HUES64 (cell line): ENCODE measurements around the gene UBFD1.

ENCODE experiments used
- H3K27ac ChIP-seq: 2 replicates; pipeline ENCODE4 v1.7.0; 2013; ENCODE audit warnings: low read depth, low read length, inconsistent platforms
- H3K27me3 ChIP-seq: 2 replicates; pipeline ENCODE4 v1.6.1; 2013; ENCODE audit warnings: mild to moderate bottlenecking, low read length; ENCODE audit not compliant: insufficient read depth
- H3K36me3 ChIP-seq: 2 replicates; pipeline ENCODE4 v1.6.1; 2013; ENCODE audit warnings: mild to moderate bottlenecking, low read length; ENCODE audit not compliant: insufficient read depth
- H3K4me1 ChIP-seq: 2 replicates; pipeline ENCODE4 v1.6.1; 2013; ENCODE audit warnings: mild to moderate bottlenecking, low read length, moderate library complexity; ENCODE audit not compliant: insufficient read depth
- H3K4me3 ChIP-seq: 2 replicates; pipeline ENCODE4 v1.5.1; 2013; ENCODE audit warnings: mild to moderate bottlenecking, low read length, moderate library complexity
- H3K9ac ChIP-seq: 2 replicates; pipeline ENCODE4 v1.6.1; 2013; ENCODE audit warnings: mild to moderate bottlenecking, low read depth, low read length
- H3K9me3 ChIP-seq: 2 replicates; pipeline ENCODE4 v1.6.1; 2013; ENCODE audit warnings: low read depth, low read length; ENCODE audit not compliant: insufficient read depth
- WGBS: fragments of 150-250, 120-280 bp; methylation state at CpG from one replicate; pipeline ENCODE4 v1.1.7; 2013; ENCODE audit warnings: missing lambda C conversion rate; 5-methylcytosine and 5-hydroxymethylcytosine counted together

The UBFD1 gene

GRCh38 chr16:23516366-23517137 is 41.0 kb upstream of the UBFD1 start:
- 98% methylated on average over 4 of the region's 4 CpGs for WGBS
- Histone ChIP-seq H3K36me3 (peaks cover 34% of the 10 kb centered on the region), H3K9me3 (no peaks in the 10 kb centered on the region), H3K9ac (no peak overlapping the region), H3K4me3 (no peak overlapping the region), H3K4me1 (no peaks in the 10 kb centered on the region), H3K27me3 (no peaks in the 10 kb centered on the region), H3K27ac (no peak overlapping the region)

- H3K27me3 ChIP-seq: no peaks in the 10 kb centered on the region
- no peak overlapping the region for H3K9ac ChIP-seq
- 97% methylated on average over 3 of the region's 3 CpGs for WGBS
- H3K4me3 ChIP-seq: no peak overlapping the region
- H3K9me3 ChIP-seq: no peaks in the 10 kb centered on the region
- no peak overlapping the region for H3K27ac ChIP-seq
- peaks cover 53% of the 10 kb centered on the region for H3K36me3 ChIP-seq
- H3K4me1 ChIP-seq: no peaks in the 10 kb centered on the region
Observed at GRCh38 chr16:23518435-23518891, 39.1 kb upstream of the UBFD1 start.

- Histone ChIP-seq H3K27ac (no peak overlapping the region), H3K9ac (no peak overlapping the region), H3K27me3 (no peaks in the 10 kb centered on the region), H3K4me3 (no peak overlapping the region), H3K4me1 (no peaks in the 10 kb centered on the region), H3K9me3 (no peaks in the 10 kb centered on the region), H3K36me3 (peaks cover 61% of the 10 kb centered on the region)
- 98% methylated on average over 5 of the region's 5 CpGs for WGBS
Observed at GRCh38 chr16:23519282-23519681, 38.2 kb upstream of the UBFD1 start.

- Histone ChIP-seq H3K27me3 (no peaks in the 10 kb centered on the region), H3K36me3 (peaks cover 68% of the 10 kb centered on the region), H3K9ac (no peak overlapping the region), H3K4me3 (no peak overlapping the region), H3K27ac (no peak overlapping the region), H3K4me1 (no peaks in the 10 kb centered on the region), H3K9me3 (no peaks in the 10 kb centered on the region)
- WGBS: 91% methylated on average over 4 of the region's 4 CpGs
Observed at GRCh38 chr16:23520500-23520899, 37.0 kb upstream of the UBFD1 start.

GRCh38 chr16:23521037-23521743 is 36.3 kb upstream of the UBFD1 start:
- Histone ChIP-seq H3K4me3 (no peak overlapping the region), H3K4me1 (no peaks in the 10 kb centered on the region), H3K9me3 (no peaks in the 10 kb centered on the region), H3K27ac (no peak overlapping the region), H3K36me3 (peaks cover 65% of the 10 kb centered on the region), H3K9ac (no peak overlapping the region), H3K27me3 (no peaks in the 10 kb centered on the region)
- WGBS: 73% methylated on average over 4 of the region's 4 CpGs

- no peaks in the 10 kb centered on the region for H3K9me3 ChIP-seq
Observed at GRCh38 chr16:23521965-23522364, 35.6 kb upstream of the UBFD1 start.

GRCh38 chr16:23523321-23523720 is 34.2 kb upstream of the UBFD1 start:
- H3K9me3 ChIP-seq: no peaks in the 10 kb centered on the region
- peaks cover 83% of the 10 kb centered on the region for H3K36me3 ChIP-seq
- 93% methylated on average over 6 of the region's 6 CpGs for WGBS
- no peak overlapping the region for H3K27ac ChIP-seq
- H3K9ac ChIP-seq: no peak overlapping the region
- no peaks in the 10 kb centered on the region for H3K27me3 ChIP-seq
- no peak overlapping the region for H3K4me3 ChIP-seq
- no peaks in the 10 kb centered on the region for H3K4me1 ChIP-seq

More at GRCh38 chr16:23521965-23522364, 35.6 kb upstream of the UBFD1 start:
- Histone ChIP-seq H3K36me3 (peaks cover 71% of the 10 kb centered on the region), H3K4me3 (no peak overlapping the region), H3K4me1 (no peaks in the 10 kb centered on the region), H3K27ac (no peak overlapping the region), H3K27me3 (no peaks in the 10 kb centered on the region), H3K9ac (no peak overlapping the region)
- WGBS: over 99% methylated on average over 4 of the region's 4 CpGs

- no peaks in the 10 kb centered on the region for H3K9me3 ChIP-seq
- H3K4me1 ChIP-seq: no peaks in the 10 kb centered on the region
- no peaks in the 10 kb centered on the region for H3K27me3 ChIP-seq
- H3K9ac ChIP-seq: no peak overlapping the region
- 95% methylated on average over 7 of the region's 7 CpGs for WGBS
- H3K4me3 ChIP-seq: no peak overlapping the region
- no peak overlapping the region for H3K27ac ChIP-seq
- peaks cover 86% of the 10 kb centered on the region for H3K36me3 ChIP-seq
Observed at GRCh38 chr16:23523876-23524385, 33.6 kb upstream of the UBFD1 start.

GRCh38 chr16:23524886-23525285 is 32.6 kb upstream of the UBFD1 start:
- H3K9me3 ChIP-seq: no peaks in the 10 kb centered on the region
- peaks cover 86% of the 10 kb centered on the region for H3K36me3 ChIP-seq
- no peak overlapping the region for H3K4me3 ChIP-seq
- no peak overlapping the region for H3K9ac ChIP-seq
- WGBS: 95% methylated on average over 3 of the region's 3 CpGs
- no peaks in the 10 kb centered on the region for H3K27me3 ChIP-seq
- H3K4me1 ChIP-seq: no peaks in the 10 kb centered on the region
- no peak overlapping the region for H3K27ac ChIP-seq

GRCh38 chr16:23527961-23528643 is 29.4 kb upstream of the UBFD1 start:
- H3K36me3 ChIP-seq: peaks cover 87% of the 10 kb centered on the region
- no peak overlapping the region for H3K27ac ChIP-seq
- H3K4me3 ChIP-seq: no peak overlapping the region
- 94% methylated on average over 11 of the region's 11 CpGs for WGBS
- no peaks in the 10 kb centered on the region for H3K4me1 ChIP-seq
- no peak overlapping the region for H3K9ac ChIP-seq
- H3K27me3 ChIP-seq: no peaks in the 10 kb centered on the region
- H3K9me3 ChIP-seq: no peaks in the 10 kb centered on the region
